SK-N-SH (cell line): ENCODE measurements around the gene FNDC3B. TPM values are rescaled to one million over a fixed set of nuclear protein-coding genes. Genes with fewer than 3 reads are reported as not detected.

ENCODE experiments used
- CTCF ChIA-PET: fragments of 300-600, 350-600 bp; formaldehyde crosslinking; extraction: SDS; loops from one replicate; lab custom pipeline; 2021; lab: Yijun Ruan, JAX
- POLR2A ChIA-PET: fragments of 350-600 bp; sonication (Branson Sonifier 250); formaldehyde crosslinking; extraction: SDS; loops from one replicate; lab custom pipeline; 2020; ENCODE audit warnings: antibody characterized with exemption, inconsistent platforms; lab: Yijun Ruan, JAX
- DNase-seq: peaks from one replicate; pipeline ENCODE4 v3.0.0; 2012
- H2AFZ ChIP-seq: fragments of 200-600 bp; sonication (generic); 2 replicates; pipeline ENCODE4 v1.8.1; 2016; ENCODE audit warnings: antibody characterized with exemption, mild to moderate bottlenecking, low read depth
- H3F3A ChIP-seq: fragments of 200-600 bp; sonication (generic); replicated peaks from 2 replicates; pipeline ENCODE3; 2016; ENCODE audit warnings: antibody characterized with exemption, mild to moderate bottlenecking; ENCODE audit not compliant: insufficient read depth
- H3K27ac ChIP-seq, 2 experiments: fragments of 200-500 bp in 1 of 2; fragments of 200-600 bp in 1 of 2; sonication (Bioruptor generic) in 1 of 2; sonication (generic), shearing (Covaris generic) in 1 of 2; 2 replicates each; pipeline versions ENCODE4 v1.5.1 to v1.6.1; 2014 to 2016; ENCODE audit warnings: low read depth in 2 of 2, inconsistent platforms in 1 of 2, low read length in 1 of 2, mild to moderate bottlenecking in 1 of 2, mixed read lengths in 1 of 2
- H3K27me3 ChIP-seq: fragments of 200-600 bp; sonication (generic), shearing (Covaris generic); 2 replicates; pipeline ENCODE4 v1.6.1; 2016; ENCODE audit warnings: mixed run types; ENCODE audit not compliant: insufficient read depth
- H3K36me3 ChIP-seq, 2 experiments: fragments of 200-500 bp in 1 of 2; fragments of 200-600 bp in 1 of 2; sonication (Bioruptor generic) in 1 of 2; sonication (generic) in 1 of 2; replicated peaks in 1 of 2; 2 replicates each; pipeline versions ENCODE3 to v1.5.1; 2014 to 2016; ENCODE audit warnings: low read length in 1 of 2, mild to moderate bottlenecking in 1 of 2; ENCODE audit not compliant: insufficient read depth in 2 of 2, control insufficient read depth in 1 of 2
- H3K4me1 ChIP-seq, 2 experiments: fragments of 200-500 bp in 1 of 2; fragments of 200-600 bp in 1 of 2; sonication (Bioruptor generic) in 1 of 2; sonication (generic), shearing (Covaris generic) in 1 of 2; 2 replicates each; pipeline versions ENCODE4 v1.5.1 to v1.6.1; 2014 to 2016; ENCODE audit warnings: low read depth in 1 of 2, low read length in 1 of 2, mixed run types in 1 of 2; ENCODE audit not compliant: insufficient read depth in 2 of 2, control insufficient read depth in 1 of 2
- H3K4me2 ChIP-seq: fragments of 200-600 bp; sonication (generic), shearing (Covaris generic); 2 replicates; pipeline ENCODE4 v1.6.1; 2017; ENCODE audit warnings: mixed run types
- H3K4me3 ChIP-seq, 2 experiments: fragments of 200-500 bp in 1 of 2; fragments of 200-600 bp in 1 of 2; sonication (Bioruptor generic) in 1 of 2; sonication (generic), shearing (Covaris generic) in 1 of 2; 2 replicates each; pipeline versions ENCODE4 v1.5.1 to v1.8.1; 2014 to 2016; ENCODE audit warnings: low read depth in 2 of 2, inconsistent platforms in 1 of 2, low read length in 1 of 2, mild to moderate bottlenecking in 1 of 2, mixed read lengths in 1 of 2, moderate library complexity in 1 of 2
- H3K79me2 ChIP-seq: fragments of 200-600 bp; sonication (generic); 2 replicates; pipeline ENCODE4 v1.8.1; 2017; ENCODE audit warnings: mild to moderate bottlenecking; ENCODE audit not compliant: insufficient read depth
- H3K9ac ChIP-seq: fragments of 200-600 bp; sonication (generic); 2 replicates; pipeline ENCODE4 v1.6.1; 2017; ENCODE audit warnings: mixed run types
- H3K9me2 ChIP-seq: fragments of 200-600 bp; sonication (generic); 2 replicates; pipeline ENCODE4 v1.6.1; 2017; ENCODE audit warnings: mixed run types
- H3K9me3 ChIP-seq: fragments of 200-600 bp; sonication (generic); 2 replicates; pipeline ENCODE4 v1.6.1; 2017; ENCODE audit warnings: mixed run types, mild to moderate bottlenecking, moderate library complexity
- H4K20me1 ChIP-seq: fragments of 200-600 bp; sonication (generic); 2 replicates; pipeline ENCODE4 v1.6.1; 2017; ENCODE audit warnings: mild to moderate bottlenecking, mixed run types; ENCODE audit not compliant: insufficient read depth
- RAD21 ChIP-seq: IDR thresholded peaks from 2 replicates; pipeline ENCODE4 v1.6.1; 2012; ENCODE audit warnings: mild to moderate bottlenecking, low read length
- RFX5 ChIP-seq: IDR thresholded peaks from 2 replicates; pipeline ENCODE4 v1.6.1; 2012; ENCODE audit warnings: mild to moderate bottlenecking, improper control_type of control experiment, low read length
- RXRA ChIP-seq: IDR thresholded peaks from 2 replicates; pipeline ENCODE4 v1.4.0; 2012; ENCODE audit warnings: low read depth, mild to moderate bottlenecking, borderline replicate concordance
- TEAD4 ChIP-seq: IDR thresholded peaks from 2 replicates; pipeline ENCODE4 v1.4.0; 2012; ENCODE audit warnings: mild to moderate bottlenecking, borderline replicate concordance; ENCODE audit not compliant: insufficient read depth
- WGBS: methylation state at CpG from one replicate; pipeline ENCODE4 v1.1.6; 2017; ENCODE audit warnings: low lambda C conversion rate; 5-methylcytosine and 5-hydroxymethylcytosine counted together
- polyA plus RNA-seq, 3 experiments: library from polyadenylated mRNA; depleted of rRNA; stranded (reverse); fragments of >200 nt; gene quantifications; 2 replicates each; pipeline ENCODE4 v1.2.3, GENCODE V29; 2012
- TF ChIP-seq, protein P1 (sequence below): IDR thresholded peaks from 2 replicates; pipeline ENCODE4 v1.6.1; 2012; ENCODE audit warnings: mild to moderate bottlenecking, low read depth, low read length, moderate library complexity
- TF ChIP-seq, protein P2 (sequence below): fragments of 200-600 bp; sonication (generic); IDR thresholded peaks from 2 replicates; pipeline ENCODE4 v1.6.1; 2017; ENCODE audit warnings: antibody characterized with exemption, mild to moderate bottlenecking, moderate library complexity

The FNDC3B gene
- polyA plus RNA-seq, 1 of the 3 experiments (the other 2 are of a cell fraction), result 10.4 TPM

DNA sequence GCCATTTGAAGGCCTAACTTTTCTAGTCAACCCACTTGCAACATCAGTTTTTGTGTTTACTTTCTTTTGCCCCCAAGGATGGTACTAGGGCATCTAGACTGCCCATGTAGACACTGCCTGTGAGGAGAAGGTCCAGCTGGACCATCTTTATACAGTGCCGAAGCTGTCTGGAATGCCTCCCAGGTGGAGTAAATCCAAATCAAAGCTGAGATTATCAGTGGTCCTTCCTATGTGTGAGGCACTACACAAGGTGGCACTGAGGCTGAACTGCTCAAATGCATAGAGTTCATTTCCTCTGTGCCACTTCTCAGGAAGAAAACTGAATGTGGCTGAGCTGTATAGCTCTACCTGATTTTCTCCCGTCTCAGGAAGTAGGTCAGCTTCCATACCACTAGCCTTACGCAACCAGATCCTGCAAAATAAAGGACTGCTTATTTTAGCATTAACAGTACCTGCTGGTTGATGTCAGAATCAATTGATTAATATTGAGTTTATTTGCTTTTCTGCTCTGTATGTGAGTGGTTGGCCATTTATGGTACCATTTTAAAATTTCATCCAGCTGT, 302.8 kb downstream of the FNDC3B start:
- Histone ChIP-seq H3K79me2 (peaks cover 3% of the 10 kb centered on the region; the same call in 1 of the 2 replicates), H3F3A (peaks cover 22% of the 10 kb centered on the region), H4K20me1 (no peaks in the 10 kb centered on the region), H2AFZ (no peak overlapping the region), H3K4me1 (no peaks in the 10 kb centered on the region), H3K9ac (no peak overlapping the region), H3K36me3 (peaks cover 60 to 89% of the 10 kb centered on the region in 2 experiments), H3K9me2 (no peaks in the 10 kb centered on the region), H3K9me3 (no peaks in the 10 kb centered on the region), H3K4me3 (no peak overlapping the region), H3K27me3 (no peaks in the 10 kb centered on the region), H3K27ac (no peak overlapping the region), H3K4me2 (no peak overlapping the region)
- POLR2A ChIA-PET, result no interaction called here
- CTCF ChIA-PET, result interaction anchor here (0.6 to 3.2 kb wide), 51 partner anchors 9 to 1154 kb away, joined by 3 to 47 read pairs (median 4); partner anchors contain the start of gene GHSR
- no peak for DNase-seq
- TF ChIP-seq RFX5 (no peak), RXRA (no peak), RAD21 (no peak)
- TF ChIP-seq, protein P1, sequence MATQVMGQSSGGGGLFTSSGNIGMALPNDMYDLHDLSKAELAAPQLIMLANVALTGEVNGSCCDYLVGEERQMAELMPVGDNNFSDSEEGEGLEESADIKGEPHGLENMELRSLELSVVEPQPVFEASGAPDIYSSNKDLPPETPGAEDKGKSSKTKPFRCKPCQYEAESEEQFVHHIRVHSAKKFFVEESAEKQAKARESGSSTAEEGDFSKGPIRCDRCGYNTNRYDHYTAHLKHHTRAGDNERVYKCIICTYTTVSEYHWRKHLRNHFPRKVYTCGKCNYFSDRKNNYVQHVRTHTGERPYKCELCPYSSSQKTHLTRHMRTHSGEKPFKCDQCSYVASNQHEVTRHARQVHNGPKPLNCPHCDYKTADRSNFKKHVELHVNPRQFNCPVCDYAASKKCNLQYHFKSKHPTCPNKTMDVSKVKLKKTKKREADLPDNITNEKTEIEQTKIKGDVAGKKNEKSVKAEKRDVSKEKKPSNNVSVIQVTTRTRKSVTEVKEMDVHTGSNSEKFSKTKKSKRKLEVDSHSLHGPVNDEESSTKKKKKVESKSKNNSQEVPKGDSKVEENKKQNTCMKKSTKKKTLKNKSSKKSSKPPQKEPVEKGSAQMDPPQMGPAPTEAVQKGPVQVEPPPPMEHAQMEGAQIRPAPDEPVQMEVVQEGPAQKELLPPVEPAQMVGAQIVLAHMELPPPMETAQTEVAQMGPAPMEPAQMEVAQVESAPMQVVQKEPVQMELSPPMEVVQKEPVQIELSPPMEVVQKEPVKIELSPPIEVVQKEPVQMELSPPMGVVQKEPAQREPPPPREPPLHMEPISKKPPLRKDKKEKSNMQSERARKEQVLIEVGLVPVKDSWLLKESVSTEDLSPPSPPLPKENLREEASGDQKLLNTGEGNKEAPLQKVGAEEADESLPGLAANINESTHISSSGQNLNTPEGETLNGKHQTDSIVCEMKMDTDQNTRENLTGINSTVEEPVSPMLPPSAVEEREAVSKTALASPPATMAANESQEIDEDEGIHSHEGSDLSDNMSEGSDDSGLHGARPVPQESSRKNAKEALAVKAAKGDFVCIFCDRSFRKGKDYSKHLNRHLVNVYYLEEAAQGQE, result no peak
- TF ChIP-seq, protein P2, sequence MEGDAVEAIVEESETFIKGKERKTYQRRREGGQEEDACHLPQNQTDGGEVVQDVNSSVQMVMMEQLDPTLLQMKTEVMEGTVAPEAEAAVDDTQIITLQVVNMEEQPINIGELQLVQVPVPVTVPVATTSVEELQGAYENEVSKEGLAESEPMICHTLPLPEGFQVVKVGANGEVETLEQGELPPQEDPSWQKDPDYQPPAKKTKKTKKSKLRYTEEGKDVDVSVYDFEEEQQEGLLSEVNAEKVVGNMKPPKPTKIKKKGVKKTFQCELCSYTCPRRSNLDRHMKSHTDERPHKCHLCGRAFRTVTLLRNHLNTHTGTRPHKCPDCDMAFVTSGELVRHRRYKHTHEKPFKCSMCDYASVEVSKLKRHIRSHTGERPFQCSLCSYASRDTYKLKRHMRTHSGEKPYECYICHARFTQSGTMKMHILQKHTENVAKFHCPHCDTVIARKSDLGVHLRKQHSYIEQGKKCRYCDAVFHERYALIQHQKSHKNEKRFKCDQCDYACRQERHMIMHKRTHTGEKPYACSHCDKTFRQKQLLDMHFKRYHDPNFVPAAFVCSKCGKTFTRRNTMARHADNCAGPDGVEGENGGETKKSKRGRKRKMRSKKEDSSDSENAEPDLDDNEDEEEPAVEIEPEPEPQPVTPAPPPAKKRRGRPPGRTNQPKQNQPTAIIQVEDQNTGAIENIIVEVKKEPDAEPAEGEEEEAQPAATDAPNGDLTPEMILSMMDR, result no peak
- 100% methylated on average over 3 of the region's 3 CpGs for WGBS

DNA sequence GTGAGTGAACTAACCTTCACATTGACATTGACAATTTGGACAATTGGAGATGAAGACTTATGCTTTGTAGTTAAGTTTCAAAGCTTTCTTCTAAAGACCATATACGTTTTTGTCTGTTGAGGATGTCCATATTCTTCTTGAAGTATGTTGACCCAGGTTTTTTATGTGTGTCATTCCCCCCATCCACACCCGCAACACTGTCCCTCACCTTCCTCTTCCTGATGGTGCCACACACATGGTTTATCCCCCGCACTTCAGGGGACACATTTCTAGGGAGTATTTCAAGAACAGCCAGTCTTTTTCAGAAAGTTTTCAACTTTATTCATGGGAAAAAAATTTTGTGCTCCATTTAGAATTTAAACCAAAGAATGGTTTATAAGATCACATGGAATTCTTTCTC, 303.7 kb downstream of the FNDC3B start:
- Histone ChIP-seq H3K9me2 (no peaks in the 10 kb centered on the region), H2AFZ (no peak overlapping the region), H4K20me1 (no peaks in the 10 kb centered on the region), H3K9ac (no peak overlapping the region), H3F3A (peaks cover 17% of the 10 kb centered on the region), H3K36me3 (peaks cover 66 to 90% of the 10 kb centered on the region in 2 experiments), H3K4me3 (no peak overlapping the region)
- DNase-seq, result no peak
- CTCF ChIA-PET, result interaction anchor here (1.5 to 3.2 kb wide), 6 partner anchors 8 to 572 kb away, joined by 5 to 47 read pairs (median 18); no protein-coding TSS in a partner anchor
- TF ChIP-seq RFX5 (no peak), TEAD4 (no peak)
- TF ChIP-seq, protein P2, result no peak
- TF ChIP-seq, all 33 proteins: peak for 0
- 94% methylated on average over 3 of the region's 3 CpGs for WGBS
- Histone ChIP-seq H3K4me2 (no peak overlapping the region), H3K4me1 (no peaks in the 10 kb centered on the region; a peak in 1 of 4 replicates), H3K27ac (no peak overlapping the region), H3K27me3 (no peaks in the 10 kb centered on the region), H3K9me3 (no peaks in the 10 kb centered on the region), H3K79me2 (no peaks in the 10 kb centered on the region)
- POLR2A ChIA-PET, result no interaction called here
